Tibial nerve (tissue), 4 donors: ENCODE data around the gene ZBTB43. TPM values are rescaled to one million over a fixed set of nuclear protein-coding genes. Genes with fewer than 3 reads are reported as not detected.

Experiments used
- DNase-seq, 2 donors: peaks; one replicate each; pipeline ENCODE4 v3.0.0-alpha.2; 2019; ENCODE audit warnings: low spot score in 2 of 2
- H3K27ac ChIP-seq, 4 donors: fragments of 200-600 bp; sonication (generic) in 3 of 4; one replicate each; pipeline ENCODE4 v1.5.1; 2017 to 2019; ENCODE audit warnings: mild to moderate bottlenecking in 1 of 4
- H3K27me3 ChIP-seq, 2 donors: fragments of 200-600 bp; sonication (generic) in 1 of 2; one replicate each; pipeline versions ENCODE4 v1.5.1 to v1.6.0; 2017 to 2019
- H3K36me3 ChIP-seq, 3 donors: fragments of 200-600 bp; sonication (generic); one replicate each; pipeline ENCODE4 v1.5.1; 2018 to 2019
- H3K4me1 ChIP-seq, 4 donors: fragments of 200-600 bp; sonication (generic) in 3 of 4; one replicate each; pipeline ENCODE4 v1.5.1; 2017 to 2019
- H3K4me3 ChIP-seq, 4 donors: fragments of 200-600 bp; sonication (generic) in 3 of 4; one replicate each; pipeline ENCODE4 v1.5.1; 2017 to 2019; ENCODE audit warnings: mild to moderate bottlenecking in 1 of 4, moderate library complexity in 1 of 4
- H3K9me3 ChIP-seq, 4 donors: fragments of 200-600 bp; sonication (generic) in 3 of 4; one replicate each; pipeline ENCODE4 v1.5.1; 2017 to 2019
- EP300 ChIP-seq, 2 donors: sonication (generic); formaldehyde crosslinking; IDR thresholded peaks; one replicate each; pipeline ENCODE4 v1.6.1; 2017; ENCODE audit warnings: antibody characterized with exemption in 2 of 2, mild to moderate bottlenecking in 1 of 2
- POLR2A ChIP-seq, 2 donors: fragments of 450-650 bp; IDR thresholded peaks; one replicate each; pipeline ENCODE4 v1.6.1; 2017; ENCODE audit warnings: antibody characterized with exemption in 2 of 2, mild to moderate bottlenecking in 2 of 2, moderate library complexity in 2 of 2
- WGBS, 2 donors: methylation state at CpG; one replicate each; pipeline ENCODE4 v1.1.5; 2018; 5-methylcytosine and 5-hydroxymethylcytosine counted together
- total RNA-seq, 4 donors: library from RNA; depleted of rRNA; stranded (reverse); fragments of >200 nt; gene quantifications; one replicate each; pipeline ENCODE4 v1.1.0, GENCODE V29; 2016
- TF ChIP-seq, protein P1 (sequence below), 5 experiments: fragments of 200-600 bp in 3 of 5; fragments of 450-650 bp in 2 of 5; sonication (generic) in 3 of 5; IDR thresholded peaks; one replicate each; pipeline ENCODE4 v1.5.1; 2016 to 2019; ENCODE audit warnings: antibody characterized with exemption in 5 of 5, mild to moderate bottlenecking in 3 of 5, moderate library complexity in 2 of 5

ZBTB43 gene, protein sequence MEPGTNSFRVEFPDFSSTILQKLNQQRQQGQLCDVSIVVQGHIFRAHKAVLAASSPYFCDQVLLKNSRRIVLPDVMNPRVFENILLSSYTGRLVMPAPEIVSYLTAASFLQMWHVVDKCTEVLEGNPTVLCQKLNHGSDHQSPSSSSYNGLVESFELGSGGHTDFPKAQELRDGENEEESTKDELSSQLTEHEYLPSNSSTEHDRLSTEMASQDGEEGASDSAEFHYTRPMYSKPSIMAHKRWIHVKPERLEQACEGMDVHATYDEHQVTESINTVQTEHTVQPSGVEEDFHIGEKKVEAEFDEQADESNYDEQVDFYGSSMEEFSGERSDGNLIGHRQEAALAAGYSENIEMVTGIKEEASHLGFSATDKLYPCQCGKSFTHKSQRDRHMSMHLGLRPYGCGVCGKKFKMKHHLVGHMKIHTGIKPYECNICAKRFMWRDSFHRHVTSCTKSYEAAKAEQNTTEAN
- 10 to 100 TPM in 2 of 4 donors, 1 to 10 TPM in 2; 6.0 to 10.4 (median 9.4) TPM for total RNA-seq

DNA sequence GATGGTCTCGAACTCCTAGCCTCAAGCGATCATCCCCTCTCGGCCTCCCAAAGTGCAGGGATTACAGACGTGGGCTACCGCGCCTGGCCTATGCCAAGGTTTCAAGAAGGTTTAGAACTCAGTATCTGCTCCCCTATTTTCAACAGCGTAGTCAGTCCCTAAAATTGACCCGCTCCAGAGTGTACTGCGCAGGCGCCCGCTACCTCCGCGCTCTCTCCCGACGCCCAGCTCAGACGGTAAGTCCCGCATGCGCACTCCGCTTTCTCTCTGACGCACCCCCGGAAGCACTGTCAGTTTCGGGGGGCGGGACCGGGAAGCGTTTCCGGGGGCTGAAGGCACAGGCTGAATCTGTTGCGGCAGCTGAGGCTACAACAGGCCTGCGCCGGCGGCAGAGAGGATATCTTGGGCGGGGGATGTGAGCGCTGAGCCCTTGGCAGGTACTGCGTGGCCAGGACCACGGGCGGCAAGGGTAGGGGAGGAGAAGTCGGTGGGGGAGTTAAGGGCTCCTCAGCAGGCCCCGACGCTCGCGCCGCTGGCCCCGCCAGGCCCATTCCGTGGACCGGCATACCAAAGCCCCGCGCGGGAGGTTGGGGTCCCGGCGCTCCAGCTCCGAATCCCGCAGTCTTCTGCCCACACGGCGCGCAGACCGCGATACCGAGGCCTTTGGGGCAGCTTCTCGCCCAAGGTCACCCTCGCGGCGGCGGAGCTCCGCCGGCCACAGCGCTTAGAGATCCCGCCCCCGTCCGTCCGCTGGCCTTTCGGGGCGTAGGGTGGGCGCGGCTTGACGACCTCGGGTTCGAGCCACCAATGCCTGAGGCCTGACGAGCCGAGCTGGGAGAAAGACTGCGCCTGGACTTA, at the start of gene ZBTB43:
TSS of gene ZBTB43 (plus strand) at position 345 of the 858 bp plus-strand sequence. CDS start 27,470 bp downstream, outside the sequence.
- Histone ChIP-seq H3K27ac (peak within 1 kb of the TSS in 3 of 4 donors; percentile 55 to 90 (median 84)), H3K4me3 (peak within 1 kb of the TSS; percentile 60 to 96 (median 84)), H3K36me3 (peaks cover 0 to 11% (median 0%) of the 10 kb centered on the region in 3 donors), H3K4me1 (peaks cover 0 to 39% (median 15%) of the 10 kb centered on the region in 4 donors), H3K27me3 (no peaks in the 10 kb centered on the region), H3K9me3 (no peaks in the 10 kb centered on the region)
- DNase-seq = peak; percentile 89 to 95
- 3 to 4% methylated on average over 42 to 66 of the region's 79 CpGs for WGBS, 2 donors
- TF ChIP-seq, protein P1, sequence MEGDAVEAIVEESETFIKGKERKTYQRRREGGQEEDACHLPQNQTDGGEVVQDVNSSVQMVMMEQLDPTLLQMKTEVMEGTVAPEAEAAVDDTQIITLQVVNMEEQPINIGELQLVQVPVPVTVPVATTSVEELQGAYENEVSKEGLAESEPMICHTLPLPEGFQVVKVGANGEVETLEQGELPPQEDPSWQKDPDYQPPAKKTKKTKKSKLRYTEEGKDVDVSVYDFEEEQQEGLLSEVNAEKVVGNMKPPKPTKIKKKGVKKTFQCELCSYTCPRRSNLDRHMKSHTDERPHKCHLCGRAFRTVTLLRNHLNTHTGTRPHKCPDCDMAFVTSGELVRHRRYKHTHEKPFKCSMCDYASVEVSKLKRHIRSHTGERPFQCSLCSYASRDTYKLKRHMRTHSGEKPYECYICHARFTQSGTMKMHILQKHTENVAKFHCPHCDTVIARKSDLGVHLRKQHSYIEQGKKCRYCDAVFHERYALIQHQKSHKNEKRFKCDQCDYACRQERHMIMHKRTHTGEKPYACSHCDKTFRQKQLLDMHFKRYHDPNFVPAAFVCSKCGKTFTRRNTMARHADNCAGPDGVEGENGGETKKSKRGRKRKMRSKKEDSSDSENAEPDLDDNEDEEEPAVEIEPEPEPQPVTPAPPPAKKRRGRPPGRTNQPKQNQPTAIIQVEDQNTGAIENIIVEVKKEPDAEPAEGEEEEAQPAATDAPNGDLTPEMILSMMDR (IDR thresholded peaks at IDR 0.05) = peak in 1 of 5 experiments; percentile 21
- TF ChIP-seq POLR2A (IDR thresholded peaks at IDR 0.05) = peak; percentile 45 to 68
- peak; percentile 89 to 96 for TF ChIP-seq EP300 (IDR thresholded peaks at IDR 0.05)

- peaks cover 0 to 27% of the 10 kb centered on the region in 2 donors for H3K27me3 ChIP-seq
- H3K36me3 ChIP-seq = no peaks in the 10 kb centered on the region
- TF ChIP-seq POLR2A (IDR thresholded peaks at IDR 0.05) (no peak), EP300 (IDR thresholded peaks at IDR 0.05) (no peak)
- WGBS, 2 donors = 71 to 73% methylated on average over 18 to 19 of the region's 19 CpGs
- no peaks in the 10 kb centered on the region for H3K9me3 ChIP-seq
- DNase-seq = no peak
- H3K27ac ChIP-seq = no peak overlapping the region
- no peaks in the 10 kb centered on the region for H3K4me1 ChIP-seq
- no peak overlapping the region for H3K4me3 ChIP-seq
These were observed 49.4 kb upstream of the ZBTB43 start for GRCh38 chr9:126755317-126755875.

DNA sequence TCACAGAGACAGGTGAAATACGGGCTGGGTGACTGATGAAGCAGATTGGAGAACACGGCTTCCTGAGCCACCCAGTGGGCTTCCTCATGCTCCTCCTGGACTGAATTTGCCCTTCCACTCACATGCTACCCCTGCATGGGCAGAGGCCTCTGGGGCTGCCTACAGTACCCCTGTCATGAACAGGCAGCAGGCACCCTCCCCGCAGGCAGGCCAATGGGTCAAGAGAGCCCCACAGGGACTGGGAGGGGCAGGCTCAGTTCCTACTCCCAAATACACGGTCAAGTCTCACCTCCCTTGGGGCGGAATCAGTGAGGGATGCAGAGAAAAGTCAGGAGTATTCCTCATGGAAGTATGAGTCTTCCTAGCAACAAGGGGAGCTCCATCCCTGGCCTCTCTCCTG, 48.6 kb upstream of the ZBTB43 start:
- H3K4me1 ChIP-seq = no peaks in the 10 kb centered on the region
- no peak for DNase-seq
- H3K27me3 ChIP-seq = peaks cover 0 to 30% of the 10 kb centered on the region in 2 donors
- no peaks in the 10 kb centered on the region for H3K9me3 ChIP-seq
- no peak for TF ChIP-seq POLR2A (IDR thresholded peaks at IDR 0.05)
- no peak for TF ChIP-seq EP300 (IDR thresholded peaks at IDR 0.05)
- TF ChIP-seq, protein P1 (IDR thresholded peaks at IDR 0.05) = no peak
- H3K27ac ChIP-seq = no peak overlapping the region
- no peak overlapping the region for H3K4me3 ChIP-seq
- WGBS, 2 donors = 79 to 82% methylated on average over 5 of the region's 5 CpGs
- no peaks in the 10 kb centered on the region for H3K36me3 ChIP-seq

DNA sequence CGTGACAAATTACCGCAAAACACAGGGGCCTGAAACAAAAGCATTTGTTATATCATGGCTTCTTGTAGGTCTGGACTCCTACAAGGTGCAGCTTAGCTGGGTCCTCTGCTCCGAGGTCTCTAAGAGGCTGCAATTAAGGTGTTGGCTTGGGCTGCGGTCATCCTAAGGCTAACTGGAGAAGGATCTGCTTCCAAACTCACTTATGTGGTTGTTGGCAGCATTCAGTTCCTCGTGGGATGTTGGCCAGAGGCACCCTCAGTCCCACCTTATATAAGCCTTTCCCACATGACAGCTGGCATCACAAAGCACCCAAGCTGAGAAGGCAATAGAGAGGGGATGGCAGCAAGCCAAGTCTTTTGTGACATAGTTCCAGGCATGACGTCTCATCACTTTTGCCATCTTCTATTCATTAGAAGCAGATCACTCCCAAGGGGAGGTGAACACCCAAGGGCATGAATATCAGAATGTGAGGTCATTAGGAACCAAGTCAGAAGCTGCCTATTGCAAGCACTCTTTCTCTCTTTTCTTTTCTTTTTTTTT, 47.9 kb upstream of the ZBTB43 start:
- no peak for TF ChIP-seq POLR2A (IDR thresholded peaks at IDR 0.05)
- TF ChIP-seq EP300 (IDR thresholded peaks at IDR 0.05) = no peak
- TF ChIP-seq, protein P1 (IDR thresholded peaks at IDR 0.05) = no peak
- DNase-seq = no peak

More for the DNA sequence above, 47.9 kb upstream of the ZBTB43 start:
- peaks cover 0 to 2% (median 0%) of the 10 kb centered on the region in 4 donors for H3K9me3 ChIP-seq
- H3K27me3 ChIP-seq = peaks cover 0 to 31% of the 10 kb centered on the region in 2 donors
- no peaks in the 10 kb centered on the region for H3K4me1 ChIP-seq
- H3K27ac ChIP-seq = no peak overlapping the region
- no peaks in the 10 kb centered on the region for H3K36me3 ChIP-seq
- H3K4me3 ChIP-seq = no peak overlapping the region
- 56 to 63% methylated on average over 5 to 6 of the region's 6 CpGs for WGBS, 2 donors
